Measurements from ENCODE around the gene SBF2.

DNA sequence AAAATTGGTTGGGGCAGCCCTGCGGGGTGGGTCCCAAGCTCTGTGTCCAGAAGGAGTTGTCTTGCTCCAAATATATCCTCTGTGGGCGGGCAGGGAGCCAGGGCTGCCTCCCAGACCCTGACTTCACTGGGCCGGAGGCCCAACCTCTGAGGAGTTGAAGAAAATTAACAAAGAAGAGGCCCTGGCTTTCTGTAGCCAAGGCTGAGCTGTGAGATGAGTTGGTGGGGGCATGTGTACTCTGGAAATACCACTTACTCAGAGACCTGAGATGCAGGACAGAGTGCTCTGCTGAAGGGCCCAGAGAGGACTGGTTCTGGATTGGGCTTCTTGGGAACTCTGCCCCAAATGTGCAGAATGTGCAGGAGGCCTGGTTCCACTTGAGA, 533.8 kb downstream of the SBF2 start:
- TF ChIP-seq, protein P1, sequence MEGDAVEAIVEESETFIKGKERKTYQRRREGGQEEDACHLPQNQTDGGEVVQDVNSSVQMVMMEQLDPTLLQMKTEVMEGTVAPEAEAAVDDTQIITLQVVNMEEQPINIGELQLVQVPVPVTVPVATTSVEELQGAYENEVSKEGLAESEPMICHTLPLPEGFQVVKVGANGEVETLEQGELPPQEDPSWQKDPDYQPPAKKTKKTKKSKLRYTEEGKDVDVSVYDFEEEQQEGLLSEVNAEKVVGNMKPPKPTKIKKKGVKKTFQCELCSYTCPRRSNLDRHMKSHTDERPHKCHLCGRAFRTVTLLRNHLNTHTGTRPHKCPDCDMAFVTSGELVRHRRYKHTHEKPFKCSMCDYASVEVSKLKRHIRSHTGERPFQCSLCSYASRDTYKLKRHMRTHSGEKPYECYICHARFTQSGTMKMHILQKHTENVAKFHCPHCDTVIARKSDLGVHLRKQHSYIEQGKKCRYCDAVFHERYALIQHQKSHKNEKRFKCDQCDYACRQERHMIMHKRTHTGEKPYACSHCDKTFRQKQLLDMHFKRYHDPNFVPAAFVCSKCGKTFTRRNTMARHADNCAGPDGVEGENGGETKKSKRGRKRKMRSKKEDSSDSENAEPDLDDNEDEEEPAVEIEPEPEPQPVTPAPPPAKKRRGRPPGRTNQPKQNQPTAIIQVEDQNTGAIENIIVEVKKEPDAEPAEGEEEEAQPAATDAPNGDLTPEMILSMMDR (IDR thresholded peaks at IDR 0.05 in 4 of 5, conservative IDR thresholded peaks at IDR 0.05 in 1 of 5) = no peak
- TF ChIP-seq POLR2A (IDR thresholded peaks at IDR 0.05) = no peak

Data from gastrocnemius medialis (tissue), 4 donors.